GM23338 (cell line): ENCODE measurements around the gene HECTD2. TPM values are rescaled to one million over a fixed set of nuclear protein-coding genes. Genes with fewer than 3 reads are reported as not detected.
"Not testable (repeated sequence)": the region's sequence is repeated elsewhere in the genome, so short reads cannot be mapped to it uniquely, and the experiment has no call there.

Source experiments
- ATAC-seq: fragments of 200-7000 bp; cut with Tn5 transposase; 3 replicates; pipeline ENCODE4 v1.9.1; 2020
- DNase-seq: peaks from one replicate; pipeline ENCODE4 v3.0.0-alpha.2; 2015; ENCODE audit warnings: low spot score
- H2AFZ ChIP-seq: fragments of 200-600 bp; sonication (generic); 2 replicates; pipeline ENCODE4 v1.8.0; 2016; ENCODE audit warnings: antibody characterized with exemption, mild to moderate bottlenecking, moderate library complexity
- H3F3A ChIP-seq: fragments of 200-600 bp; sonication (generic); replicated peaks from 2 replicates; pipeline ENCODE4 v1.8.0; 2017; ENCODE audit warnings: antibody characterized with exemption, mixed run types, low read depth
- H3K27ac ChIP-seq: fragments of 200-600 bp; sonication (generic); 2 replicates; pipeline ENCODE4 v1.6.1; 2016; ENCODE audit warnings: low read depth
- H3K27me3 ChIP-seq: fragments of 200-600 bp; sonication (generic); 2 replicates; pipeline ENCODE4 v1.8.0; 2016; ENCODE audit warnings: mild to moderate bottlenecking, mixed run types, moderate library complexity; ENCODE audit not compliant: insufficient read depth
- H3K36me3 ChIP-seq: fragments of 200-600 bp; sonication (generic); 2 replicates; pipeline ENCODE4 v1.8.0; 2016; ENCODE audit warnings: mild to moderate bottlenecking; ENCODE audit not compliant: insufficient read depth
- H3K4me1 ChIP-seq: fragments of 200-600 bp; sonication (generic); 2 replicates; pipeline ENCODE4 v1.8.0; 2016; ENCODE audit warnings: mild to moderate bottlenecking, moderate library complexity; ENCODE audit not compliant: insufficient read depth
- H3K4me2 ChIP-seq: fragments of 200-600 bp; sonication (generic); 2 replicates; pipeline ENCODE4 v1.7.1; 2017; ENCODE audit warnings: mixed run types
- H3K4me3 ChIP-seq: fragments of 200-600 bp; sonication (generic); 2 replicates; pipeline ENCODE4 v1.6.1; 2016; ENCODE audit warnings: mixed run types
- H3K79me2 ChIP-seq: fragments of 200-600 bp; sonication (generic); replicated peaks from 2 replicates; pipeline ENCODE4 v1.8.0; 2017; ENCODE audit warnings: mild to moderate bottlenecking; ENCODE audit not compliant: insufficient read depth
- H3K9me2 ChIP-seq: fragments of 200-600 bp; sonication (generic); 2 replicates; pipeline ENCODE4 v1.8.0; 2017; ENCODE audit not compliant: insufficient read depth
- H4K20me1 ChIP-seq: fragments of 200-600 bp; sonication (generic); replicated peaks from 2 replicates; pipeline ENCODE4 v1.8.0; 2017; ENCODE audit warnings: mild to moderate bottlenecking; ENCODE audit not compliant: insufficient read depth
- H3K27ac Mint-ChIP-seq: 2 replicates; pipeline ENCODE4 v1.8.0; 2020; ENCODE audit warnings: inconsistent platforms, mild to moderate bottlenecking, moderate library complexity, mixed read lengths
- H3K27me3 Mint-ChIP-seq: 3 replicates; pipeline ENCODE4 v1.8.0; 2022; ENCODE audit warnings: low read depth, mild to moderate bottlenecking, moderate library complexity, mixed read lengths, inconsistent platforms; ENCODE audit not compliant: insufficient read depth, poor library complexity
- H3K36me3 Mint-ChIP-seq: 3 replicates; pipeline ENCODE4 v1.8.0; 2021; ENCODE audit warnings: low read depth, mild to moderate bottlenecking, inconsistent platforms, moderate library complexity, mixed read lengths
- H3K4me1 Mint-ChIP-seq: 3 replicates; pipeline ENCODE4 v1.8.0; 2020; ENCODE audit warnings: mild to moderate bottlenecking, inconsistent platforms, mixed read lengths
- H3K4me3 Mint-ChIP-seq: 3 replicates; pipeline ENCODE4 v1.8.0; 2021; ENCODE audit warnings: moderate library complexity, mild to moderate bottlenecking, inconsistent platforms, mixed read lengths
- H3K9me3 Mint-ChIP-seq: 3 replicates; pipeline ENCODE4 v1.8.0; 2020; ENCODE audit warnings: moderate library complexity, mild to moderate bottlenecking, inconsistent platforms, mixed read lengths
- CTCF ChIP-seq, 2 experiments: fragments of 200-600 bp in 1 of 2; sonication (generic) in 1 of 2; conservative IDR thresholded peaks; 2 replicates each; pipeline versions ENCODE4 v1.5.1 to v1.6.1; 2016 to 2017; ENCODE audit warnings: antibody characterized with exemption in 2 of 2, low read depth in 2 of 2, mild to moderate bottlenecking in 2 of 2, moderate library complexity in 1 of 2
- ETS1 ChIP-seq: IDR thresholded peaks from 2 replicates; pipeline ENCODE4 v1.6.1; 2016; ENCODE audit warnings: antibody characterized with exemption
- EZH2phosphoT487 ChIP-seq: fragments of 200-600 bp; sonication (generic); IDR thresholded peaks from one replicate; pipeline ENCODE4 v1.8.1; 2018; ENCODE audit warnings: antibody characterized with exemption; ENCODE audit not compliant: unreplicated experiment
- JUNB ChIP-seq: IDR thresholded peaks from one replicate; pipeline ENCODE4 v1.6.1; 2016; ENCODE audit warnings: antibody characterized with exemption; ENCODE audit not compliant: unreplicated experiment
- NANOG ChIP-seq: IDR thresholded peaks from 2 replicates; pipeline ENCODE4 v1.6.1; 2016; ENCODE audit warnings: antibody characterized with exemption, borderline replicate concordance
- POLR2AphosphoS5 ChIP-seq: IDR thresholded peaks from 2 replicates; pipeline ENCODE4 v1.6.1; 2016; ENCODE audit warnings: antibody characterized with exemption, low read depth
- REST ChIP-seq: IDR thresholded peaks from one replicate; pipeline ENCODE4 v1.6.1; 2018; ENCODE audit warnings: antibody characterized with exemption; ENCODE audit not compliant: unreplicated experiment
- STAT1 ChIP-seq: IDR thresholded peaks from one replicate; pipeline ENCODE4 v1.6.1; 2016; ENCODE audit warnings: antibody characterized with exemption; ENCODE audit not compliant: unreplicated experiment
- ZNF114 ChIP-seq: fragments of 250-450 bp; sonication (Bioruptor Pico); IDR thresholded peaks from 2 replicates; pipeline ENCODE4 v1.5.0; 2020; ENCODE audit warnings: mild to moderate bottlenecking, moderate library complexity
- ZNF331 ChIP-seq: fragments of 250-450 bp; sonication (Bioruptor Pico); IDR thresholded peaks from 2 replicates; pipeline ENCODE4 v1.5.0; 2020; ENCODE audit warnings: low read depth, mild to moderate bottlenecking, moderate library complexity
- ZNF462 ChIP-seq: fragments of 250-450 bp; sonication (Bioruptor Pico); IDR thresholded peaks from 2 replicates; pipeline ENCODE4 v1.5.0; 2020; ENCODE audit warnings: mild to moderate bottlenecking, moderate library complexity
- polyA plus RNA-seq: library from polyadenylated mRNA; unstranded; fragments of >200 nt; fragmentation: Nextera tagmentation; extraction: Ambion mirVana; gene quantifications from 2 replicates; pipeline ENCODE4 v1.2.1, GENCODE V29; 2016
- total RNA-seq: library from RNA; depleted of rRNA; stranded (reverse); fragments of >200 nt; shearing (Covaris generic); gene quantifications from 2 replicates; pipeline ENCODE4 v1.2.3, GENCODE V29; 2014

The HECTD2 gene
- total and polyA plus RNA-seq, 2 experiments from 2014 or later: 8.5 to 14.4 TPM

GRCh38 chr10:91365519-91365918 is 44.6 kb upstream of the HECTD2 start:
- not testable (repeated sequence) for DNase-seq, H3K4me1 Mint-ChIP-seq, H3F3A ChIP-seq, H3K27ac Mint-ChIP-seq, H3K9me2 ChIP-seq, H3K79me2 ChIP-seq, H3K4me3 Mint-ChIP-seq, H3K4me1 ChIP-seq, H3K36me3 ChIP-seq, H3K9me3 Mint-ChIP-seq, H3K27ac ChIP-seq, H3K4me3 ChIP-seq, ATAC-seq, H3K4me2 ChIP-seq, H3K27me3 ChIP-seq, H2AFZ ChIP-seq, H3K27me3 Mint-ChIP-seq, H3K36me3 Mint-ChIP-seq, H4K20me1 ChIP-seq

GRCh38 chr10:91366704-91367103 is 43.4 kb upstream of the HECTD2 start:
- no peak overlapping the region for H2AFZ ChIP-seq
- no peaks in the 10 kb centered on the region for H3K4me1 ChIP-seq
- Mint-ChIP-seq H3K4me1 (no peaks in the 10 kb centered on the region), H3K36me3 (no peaks in the 10 kb centered on the region), H3K27ac (no peak overlapping the region), H3K27me3 (peaks cover 1% of the 10 kb centered on the region), H3K9me3 (peaks cover 3% of the 10 kb centered on the region; the same call in 1 of the 3 replicates), H3K4me3 (no peak overlapping the region)
- H3K4me2 ChIP-seq: no peak overlapping the region
- DNase-seq (no peak), ATAC-seq (no peak)
- H3F3A ChIP-seq: no peaks in the 10 kb centered on the region
- no peak overlapping the region for H3K27ac ChIP-seq
- no peaks in the 10 kb centered on the region for H3K79me2 ChIP-seq
- no peaks in the 10 kb centered on the region for H3K27me3 ChIP-seq
- H3K36me3 ChIP-seq: no peaks in the 10 kb centered on the region
- H3K9me2 ChIP-seq: no peaks in the 10 kb centered on the region; the same call in 1 of the 2 replicates
- H4K20me1 ChIP-seq: no peaks in the 10 kb centered on the region
- H3K4me3 ChIP-seq: no peak overlapping the region
- TF ChIP-seq ETS1 (no peak), NANOG (no peak), JUNB (no peak), ZNF331 (CRISPR knock-in tag) (no peak), ZNF462 (CRISPR knock-in tag) (no peak), POLR2AphosphoS5 (no peak), CTCF (conservative IDR thresholded peaks at IDR 0.05; ENCODE audit: low read depth in 2 of 2) (no peak), STAT1 (no peak), ZNF114 (CRISPR knock-in tag) (no peak), EZH2phosphoT487 (no peak), REST (no peak)
